CD14-positive monocyte (primary cell): ENCODE measurements around the gene CXADR. TPM values are rescaled to one million over a fixed set of nuclear protein-coding genes. Genes with fewer than 3 reads are reported as not detected.

Source experiments
- DNase-seq, 3 donors: peaks; one replicate each; pipeline ENCODE4 v3.0.0-alpha.2; 2011 to 2022
- H2AFZ ChIP-seq: 2 replicates; pipeline ENCODE4 v1.6.0; 2012; ENCODE audit warnings: mild to moderate bottlenecking, low read depth, low read length, inconsistent platforms; ENCODE audit not compliant: insufficient read depth, poor library complexity, severe bottlenecking
- H3K27ac ChIP-seq, 2 donors: 1 replicate in 1 of 2; 2 replicates in 1 of 2; pipeline ENCODE4 v1.5.1; 2012 to 2013; ENCODE audit warnings: low read length in 2 of 2, control low read depth in 1 of 2, inconsistent platforms in 1 of 2, low read depth in 1 of 2, mild to moderate bottlenecking in 1 of 2
- H3K27me3 ChIP-seq, 2 donors: one replicate each; pipeline versions ENCODE4 v1.6.0 to v1.6.1; 2011 to 2013; ENCODE audit warnings: low read length in 2 of 2; ENCODE audit not compliant: control insufficient read depth in 2 of 2, insufficient read depth in 2 of 2
- H3K36me3 ChIP-seq, 2 donors: replicated peaks in 1 of 2; 1 replicate in 1 of 2; 2 replicates in 1 of 2; pipeline versions ENCODE4 v1.5.1 to v1.6.1; 2012 to 2013; ENCODE audit warnings: low read length in 2 of 2, control low read depth in 1 of 2, inconsistent platforms in 1 of 2, mild to moderate bottlenecking in 1 of 2; ENCODE audit not compliant: insufficient read depth in 2 of 2, control insufficient read depth in 1 of 2
- H3K4me1 ChIP-seq, 2 donors: 1 replicate in 1 of 2; 2 replicates in 1 of 2; pipeline versions ENCODE4 v1.5.1 to v1.6.1; 2012 to 2013; ENCODE audit warnings: low read length in 2 of 2, control low read depth in 1 of 2, inconsistent platforms in 1 of 2, mild to moderate bottlenecking in 1 of 2, moderate library complexity in 1 of 2; ENCODE audit not compliant: insufficient read depth in 2 of 2, control insufficient read depth in 1 of 2
- H3K4me2 ChIP-seq: replicated peaks from 2 replicates; pipeline ENCODE3; 2012; ENCODE audit warnings: low read length, moderate library complexity, mild to moderate bottlenecking; ENCODE audit not compliant: poor library complexity, severe bottlenecking; ENCODE audit errors: extremely low read depth
- H3K4me3 ChIP-seq, 3 experiments: fragments of 200-600 bp in 1 of 3; sonication (generic) in 1 of 3; replicated peaks in 1 of 3; 1 replicate in 2 of 3; 2 replicates in 1 of 3; pipeline ENCODE4 v1.5.1; 2011 to 2013; ENCODE audit warnings: low read length in 3 of 3, mild to moderate bottlenecking in 3 of 3, control low read depth in 2 of 3, low read depth in 2 of 3, inconsistent platforms in 1 of 3, moderate library complexity in 1 of 3
- H3K79me2 ChIP-seq: 2 replicates; pipeline ENCODE4 v1.6.0; 2012; ENCODE audit warnings: mild to moderate bottlenecking, control low read depth, inconsistent platforms, low read length, moderate library complexity; ENCODE audit not compliant: insufficient read depth
- H3K9ac ChIP-seq: 2 replicates; pipeline ENCODE4 v1.6.0; 2017; ENCODE audit warnings: low read length, mild to moderate bottlenecking; ENCODE audit not compliant: insufficient read depth, poor library complexity, severe bottlenecking
- H3K9me3 ChIP-seq, 2 donors: replicated peaks in 1 of 2; 1 replicate in 1 of 2; 2 replicates in 1 of 2; pipeline versions ENCODE4 v1.5.1 to v1.6.1; 2012 to 2013; ENCODE audit warnings: low read length in 2 of 2, control low read depth in 1 of 2; ENCODE audit not compliant: control insufficient read depth in 1 of 2, insufficient read depth in 1 of 2
- H4K20me1 ChIP-seq: 2 replicates; pipeline ENCODE4 v1.6.0; 2012; ENCODE audit warnings: mild to moderate bottlenecking, low read length, control low read depth, moderate library complexity; ENCODE audit not compliant: insufficient read depth
- H3K27ac Mint-ChIP-seq, 7 donors: one replicate each; pipeline ENCODE4 v1.8.0; 2020; ENCODE audit warnings: mild to moderate bottlenecking in 7 of 7, mixed read lengths in 7 of 7, moderate library complexity in 6 of 7, inconsistent platforms in 2 of 7
- H3K27me3 Mint-ChIP-seq, 3 donors: one replicate each; pipeline ENCODE4 v1.8.0; 2021 to 2022; ENCODE audit warnings: low read depth in 3 of 3, mild to moderate bottlenecking in 3 of 3, mixed read lengths in 3 of 3, moderate library complexity in 3 of 3, inconsistent platforms in 1 of 3
- H3K36me3 Mint-ChIP-seq, 2 donors: one replicate each; pipeline ENCODE4 v1.8.0; 2020; ENCODE audit warnings: mixed read lengths in 2 of 2, inconsistent platforms in 1 of 2, mild to moderate bottlenecking in 1 of 2
- H3K4me1 Mint-ChIP-seq: one replicate; pipeline ENCODE4 v1.8.0; 2020; ENCODE audit warnings: mild to moderate bottlenecking, mixed read lengths
- H3K4me3 Mint-ChIP-seq, 2 donors: one replicate each; pipeline ENCODE4 v1.8.0; 2020; ENCODE audit warnings: mild to moderate bottlenecking in 2 of 2, mixed read lengths in 2 of 2, moderate library complexity in 1 of 2
- H3K9me3 Mint-ChIP-seq, 7 donors: one replicate each; pipeline ENCODE4 v1.8.0; 2020 to 2022; ENCODE audit warnings: mixed read lengths in 7 of 7, mild to moderate bottlenecking in 6 of 7, moderate library complexity in 6 of 7, inconsistent platforms in 2 of 7
- WGBS: methylation state at CpG from one replicate; pipeline ENCODE4 v1.1.5; 2013; ENCODE audit warnings: missing lambda C conversion rate; ENCODE audit not compliant: insufficient coverage; 5-methylcytosine and 5-hydroxymethylcytosine counted together
- intact Hi-C, 2 donors: fragments of 100-400 bp; cut with micrococcal nuclease; formaldehyde crosslinking; loops; one replicate each; pipeline versions ENCODE4 v1.15.0 to v1.15.1; 2023
- polyA plus RNA-seq, 3 donors: library from polyadenylated mRNA; depleted of rRNA in 1 of 3; unstranded in 2 of 3; stranded (reverse) in 1 of 3; fragments of 300-500 nt in 2 of 3; fragments of >200 nt in 1 of 3; fragmentation: Illumina TruSeq in 2 of 3; gene quantifications; 1 replicate in 2 of 3; 2 replicates in 1 of 3; pipeline ENCODE4 v1.2.3, GENCODE V29; 2012 to 2021
- TF ChIP-seq, protein P1 (sequence below): fragments of 200-600 bp; IDR thresholded peaks from one replicate; pipeline ENCODE4 v1.8.0; 2022; ENCODE audit warnings: antibody characterized with exemption, mild to moderate bottlenecking

CXADR gene
- polyA plus RNA-seq, 3 donors: not detected

DNA sequence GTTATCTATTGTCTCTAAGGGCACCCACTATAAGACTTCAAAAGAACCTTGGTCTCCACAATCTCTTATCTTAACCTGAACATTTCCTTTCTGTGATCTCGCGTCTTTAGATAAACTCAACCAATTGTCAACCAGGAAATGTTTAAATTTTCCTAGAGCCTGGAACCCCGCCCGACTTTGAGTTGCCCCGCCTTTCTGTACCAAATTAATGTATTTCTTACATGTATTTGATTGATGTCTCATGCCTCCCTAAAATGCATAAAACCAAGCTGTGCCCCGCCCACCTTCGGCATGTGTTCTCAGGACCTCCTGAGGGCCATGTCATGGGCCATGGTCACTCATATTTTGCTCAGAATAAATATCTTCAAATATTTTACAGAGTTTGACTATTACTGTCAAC lies 5.9 kb upstream of the CXADR start:
- H3K27ac Mint-ChIP-seq: no peak overlapping the region
- DNase-seq: no peak
- H3K27me3 Mint-ChIP-seq: peaks cover 23 to 33% (median 30%) of the 10 kb centered on the region in 3 donors
- Histone ChIP-seq H3K4me1 (peaks cover 0 to 3% of the 10 kb centered on the region in 2 donors), H3K9ac (no peak overlapping the region), H3K9me3 (peaks cover 0 to 16% of the 10 kb centered on the region in 2 donors), H2AFZ (no peak overlapping the region), H3K36me3 (no peaks in the 10 kb centered on the region), H4K20me1 (no peaks in the 10 kb centered on the region), H3K27ac (no peak overlapping the region), H3K4me3 (no peak overlapping the region), H3K4me2 (no peak overlapping the region), H3K79me2 (no peaks in the 10 kb centered on the region), H3K27me3 (peaks cover 9 to 22% of the 10 kb centered on the region in 2 donors)
- intact Hi-C loops: no loop called here
- peaks cover 0 to 35% (median 21%) of the 10 kb centered on the region in 7 donors for H3K9me3 Mint-ChIP-seq
- H3K4me3 Mint-ChIP-seq: no peak overlapping the region
- 67% methylated on average over 2 of the region's 7 CpGs for WGBS
- peaks cover under 1% of the 10 kb centered on the region for H3K4me1 Mint-ChIP-seq
- no peaks in the 10 kb centered on the region for H3K36me3 Mint-ChIP-seq
- TF ChIP-seq, protein P1, sequence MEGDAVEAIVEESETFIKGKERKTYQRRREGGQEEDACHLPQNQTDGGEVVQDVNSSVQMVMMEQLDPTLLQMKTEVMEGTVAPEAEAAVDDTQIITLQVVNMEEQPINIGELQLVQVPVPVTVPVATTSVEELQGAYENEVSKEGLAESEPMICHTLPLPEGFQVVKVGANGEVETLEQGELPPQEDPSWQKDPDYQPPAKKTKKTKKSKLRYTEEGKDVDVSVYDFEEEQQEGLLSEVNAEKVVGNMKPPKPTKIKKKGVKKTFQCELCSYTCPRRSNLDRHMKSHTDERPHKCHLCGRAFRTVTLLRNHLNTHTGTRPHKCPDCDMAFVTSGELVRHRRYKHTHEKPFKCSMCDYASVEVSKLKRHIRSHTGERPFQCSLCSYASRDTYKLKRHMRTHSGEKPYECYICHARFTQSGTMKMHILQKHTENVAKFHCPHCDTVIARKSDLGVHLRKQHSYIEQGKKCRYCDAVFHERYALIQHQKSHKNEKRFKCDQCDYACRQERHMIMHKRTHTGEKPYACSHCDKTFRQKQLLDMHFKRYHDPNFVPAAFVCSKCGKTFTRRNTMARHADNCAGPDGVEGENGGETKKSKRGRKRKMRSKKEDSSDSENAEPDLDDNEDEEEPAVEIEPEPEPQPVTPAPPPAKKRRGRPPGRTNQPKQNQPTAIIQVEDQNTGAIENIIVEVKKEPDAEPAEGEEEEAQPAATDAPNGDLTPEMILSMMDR: no peak

DNA sequence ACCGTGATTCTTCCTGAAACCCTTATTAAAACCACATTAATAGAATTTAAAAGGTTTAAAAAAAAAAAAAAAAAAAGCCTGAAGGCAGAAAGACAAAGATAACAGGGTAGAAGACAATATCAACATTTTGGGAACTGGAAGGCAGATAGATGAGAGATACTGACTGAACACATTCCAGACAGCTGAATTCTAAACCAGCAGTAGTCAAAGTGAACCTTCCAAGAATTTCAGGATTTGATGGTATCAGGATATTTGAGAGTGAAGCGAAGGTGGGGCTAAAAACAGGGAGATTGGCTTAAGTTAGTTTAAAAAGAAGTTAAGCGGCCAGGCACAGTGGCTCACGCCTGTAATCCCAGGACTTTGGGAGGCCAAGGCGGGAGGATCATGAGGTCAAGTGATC lies 5.3 kb upstream of the CXADR start:
- peaks cover 7% of the 10 kb centered on the region for H3K4me1 Mint-ChIP-seq
- no peak overlapping the region for H2AFZ ChIP-seq

More for the DNA sequence above, 5.3 kb upstream of the CXADR start:
- no peaks in the 10 kb centered on the region for H4K20me1 ChIP-seq
- no peaks in the 10 kb centered on the region for H3K36me3 ChIP-seq
- H3K4me3 ChIP-seq: no peak overlapping the region
- H3K9ac ChIP-seq: no peak overlapping the region
- Mint-ChIP-seq H3K27me3 (peaks cover 29 to 39% (median 34%) of the 10 kb centered on the region in 3 donors), H3K4me3 (no peak overlapping the region), H3K27ac (no peak overlapping the region), H3K9me3 (peaks cover 0 to 37% (median 22%) of the 10 kb centered on the region in 7 donors), H3K36me3 (no peaks in the 10 kb centered on the region)
- H3K79me2 ChIP-seq: no peaks in the 10 kb centered on the region
- peaks cover 0 to 16% of the 10 kb centered on the region in 2 donors for H3K9me3 ChIP-seq
- no peak overlapping the region for H3K27ac ChIP-seq
- peaks cover 2 to 9% of the 10 kb centered on the region in 2 donors for H3K4me1 ChIP-seq
- intact Hi-C loops: no loop called here
- DNase-seq: no peak
- TF ChIP-seq, protein P1: no peak
- H3K27me3 ChIP-seq: peaks cover 14 to 28% of the 10 kb centered on the region in 2 donors
- no peak overlapping the region for H3K4me2 ChIP-seq
- WGBS: 98% methylated on average over 4 of the region's 5 CpGs
